ENCODE results near the gene TGM2.
"Not testable (repeated sequence)": the region's sequence is repeated elsewhere in the genome, so short reads cannot be mapped to it uniquely, and the experiment has no call there.

The TGM2 gene

GRCh38 chr20:38115205-38115604, 49.9 kb downstream of the TGM2 start:
- no peak for DNase-seq (ENCODE audit: low spot score)

GRCh38 chr20:38114353-38114791, 50.7 kb downstream of the TGM2 start:
- no peak for DNase-seq (ENCODE audit: low spot score)

- no peak for DNase-seq (ENCODE audit: low spot score)
Measured at GRCh38 chr20:38113401-38114325, 51.4 kb downstream of the TGM2 start.

GRCh38 chr20:38112930-38113294, 52.2 kb downstream of the TGM2 start:
- no peak for DNase-seq (ENCODE audit: low spot score)

- no peak for DNase-seq (ENCODE audit: low spot score)
Measured at GRCh38 chr20:38112261-38112929, 52.7 kb downstream of the TGM2 start.

- DNase-seq (ENCODE audit: low spot score), result no peak
Measured at GRCh38 chr20:38111366-38112232, 53.5 kb downstream of the TGM2 start.

GRCh38 chr20:38110525-38111178, 54.4 kb downstream of the TGM2 start:
- DNase-seq (ENCODE audit: low spot score), result no peak

- no peak for DNase-seq (ENCODE audit: low spot score)
Measured at GRCh38 chr20:38109591-38110524, 55.2 kb downstream of the TGM2 start.

- DNase-seq (ENCODE audit: low spot score), result no peak
Measured at GRCh38 chr20:38108986-38109541, 56.0 kb downstream of the TGM2 start.

GRCh38 chr20:38108438-38108985, 56.6 kb downstream of the TGM2 start:
- no peak for DNase-seq (ENCODE audit: low spot score)

- not testable (repeated sequence) for DNase-seq (ENCODE audit: low spot score)
Measured at GRCh38 chr20:38107916-38108315, 57.2 kb downstream of the TGM2 start.

- DNase-seq (ENCODE audit: low spot score), result not testable (repeated sequence)
Measured at GRCh38 chr20:38107386-38107785, 57.7 kb downstream of the TGM2 start.

GRCh38 chr20:38106461-38106860, 58.6 kb downstream of the TGM2 start:
- no peak for DNase-seq (ENCODE audit: low spot score)

GRCh38 chr20:38104285-38104684, 60.8 kb downstream of the TGM2 start:
- DNase-seq (ENCODE audit: low spot score), result no peak

GRCh38 chr20:38102206-38102605, 62.9 kb downstream of the TGM2 start:
- not testable (repeated sequence) for DNase-seq (ENCODE audit: low spot score)

- DNase-seq (ENCODE audit: low spot score), result no peak
Measured at GRCh38 chr20:38098952-38099351, 66.1 kb downstream of the TGM2 start.

GRCh38 chr20:38095017-38095686, 69.9 kb downstream of the TGM2 start:
- no peak for DNase-seq (ENCODE audit: low spot score)

GRCh38 chr20:38094373-38094891, 70.6 kb downstream of the TGM2 start:
- peak; percentile 39 for DNase-seq (ENCODE audit: low spot score)

- DNase-seq (ENCODE audit: low spot score), result no peak
Measured at GRCh38 chr20:38093641-38094077, 71.4 kb downstream of the TGM2 start.
